M059J (cell line): ENCODE measurements around the gene ZBTB46. TPM values are rescaled to one million over a fixed set of nuclear protein-coding genes. Genes with fewer than 3 reads are reported as not detected.

Experiments
- DNase-seq: peaks from one replicate; pipeline ENCODE4 v3.0.0-alpha.2; 2012; ENCODE audit warnings: low read depth
- total RNA-seq: library from RNA; depleted of rRNA; stranded (reverse); fragments of >200 nt; shearing (Covaris generic); gene quantifications from 2 replicates; pipeline ENCODE4 v1.2.3, GENCODE V29; 2014

The ZBTB46 gene
- total RNA-seq, 1 experiment from 2014 or later: 3.1 TPM

GRCh38 chr20:63706852-63707557 lies 124.1 kb downstream of the ZBTB46 start:
- peak; percentile 59 for DNase-seq

DNA sequence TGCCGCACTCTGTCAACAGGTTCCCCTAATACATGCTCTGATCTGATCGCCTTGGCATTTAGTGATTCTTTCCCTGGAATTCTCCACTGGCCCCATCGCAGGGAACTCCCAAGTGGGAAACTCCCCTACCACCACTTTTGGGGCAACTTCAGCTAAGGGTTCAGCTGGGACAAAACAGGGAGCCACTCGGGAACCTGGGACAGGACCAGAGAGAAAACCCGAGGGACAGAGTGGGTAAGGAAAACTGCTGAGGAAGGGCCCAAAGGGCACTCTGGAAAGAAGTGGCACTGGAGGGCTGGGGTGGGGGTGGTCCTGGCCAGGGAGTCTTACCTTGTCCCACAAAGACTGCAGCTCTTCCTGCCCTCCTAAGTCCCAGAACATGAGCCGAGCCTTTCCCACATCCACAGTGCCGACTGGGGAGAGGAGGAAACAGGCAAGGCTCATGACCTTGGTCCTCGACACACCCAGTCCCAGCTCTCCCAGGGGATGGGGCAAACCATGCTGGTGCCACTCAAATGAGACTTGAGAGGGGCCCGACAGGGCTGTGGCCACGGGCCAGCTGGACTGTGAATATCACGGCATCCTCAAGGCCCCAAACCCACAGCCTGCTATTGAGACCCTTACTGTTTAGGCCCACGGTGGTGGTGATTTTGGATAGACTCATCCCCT lies 124.9 kb downstream of the ZBTB46 start:
- DNase-seq: no peak

- DNase-seq: no peak
Measured at GRCh38 chr20:63705232-63706026, 125.6 kb downstream of the ZBTB46 start.

GRCh38 chr20:63704749-63705117 lies 126.3 kb downstream of the ZBTB46 start:
- no peak for DNase-seq

GRCh38 chr20:63703976-63704748 lies 126.9 kb downstream of the ZBTB46 start:
- DNase-seq: no peak

GRCh38 chr20:63703471-63703975 lies 127.5 kb downstream of the ZBTB46 start:
- DNase-seq: no peak

GRCh38 chr20:63702751-63703470 lies 128.2 kb downstream of the ZBTB46 start:
- DNase-seq: peak; percentile 11

GRCh38 chr20:63702036-63702665 lies 128.9 kb downstream of the ZBTB46 start:
- no peak for DNase-seq

DNA sequence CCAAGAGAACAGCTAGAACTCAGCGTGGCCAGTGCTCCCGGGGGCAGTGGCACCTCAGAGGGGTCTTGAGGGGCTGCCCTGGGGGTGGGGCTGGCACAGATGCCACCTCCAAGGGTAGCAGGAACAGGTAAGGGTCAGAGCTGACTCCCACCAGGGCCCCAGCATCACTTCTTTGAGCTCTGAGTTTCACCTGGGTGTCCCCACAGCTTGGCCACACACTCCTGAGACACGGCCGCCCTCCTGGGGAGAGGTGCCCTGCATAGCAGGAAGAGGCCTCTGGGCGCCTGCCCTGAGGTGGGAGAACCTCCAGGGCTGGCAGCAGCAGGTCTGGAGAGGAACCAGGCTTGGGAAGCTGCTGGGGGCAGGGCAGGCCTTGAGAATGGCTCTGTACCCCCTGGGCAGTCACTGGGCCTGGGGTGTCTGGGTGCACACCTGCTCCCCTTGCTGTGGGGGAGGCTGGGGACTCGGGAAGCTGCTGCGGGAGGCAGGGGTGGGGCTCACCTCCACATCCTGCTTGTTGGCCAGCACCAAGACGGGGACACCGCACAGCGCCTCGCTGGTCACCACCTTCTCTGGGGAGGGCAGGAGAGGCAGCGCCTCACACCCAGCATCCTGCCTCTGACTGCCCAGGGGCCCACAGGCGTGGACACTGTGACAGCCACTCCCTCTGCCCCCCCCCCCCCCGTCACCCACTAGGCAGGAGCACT lies 129.6 kb downstream of the ZBTB46 start:
- DNase-seq: no peak

GRCh38 chr20:63701051-63701328 lies 130.1 kb downstream of the ZBTB46 start:
- no peak for DNase-seq

DNA sequence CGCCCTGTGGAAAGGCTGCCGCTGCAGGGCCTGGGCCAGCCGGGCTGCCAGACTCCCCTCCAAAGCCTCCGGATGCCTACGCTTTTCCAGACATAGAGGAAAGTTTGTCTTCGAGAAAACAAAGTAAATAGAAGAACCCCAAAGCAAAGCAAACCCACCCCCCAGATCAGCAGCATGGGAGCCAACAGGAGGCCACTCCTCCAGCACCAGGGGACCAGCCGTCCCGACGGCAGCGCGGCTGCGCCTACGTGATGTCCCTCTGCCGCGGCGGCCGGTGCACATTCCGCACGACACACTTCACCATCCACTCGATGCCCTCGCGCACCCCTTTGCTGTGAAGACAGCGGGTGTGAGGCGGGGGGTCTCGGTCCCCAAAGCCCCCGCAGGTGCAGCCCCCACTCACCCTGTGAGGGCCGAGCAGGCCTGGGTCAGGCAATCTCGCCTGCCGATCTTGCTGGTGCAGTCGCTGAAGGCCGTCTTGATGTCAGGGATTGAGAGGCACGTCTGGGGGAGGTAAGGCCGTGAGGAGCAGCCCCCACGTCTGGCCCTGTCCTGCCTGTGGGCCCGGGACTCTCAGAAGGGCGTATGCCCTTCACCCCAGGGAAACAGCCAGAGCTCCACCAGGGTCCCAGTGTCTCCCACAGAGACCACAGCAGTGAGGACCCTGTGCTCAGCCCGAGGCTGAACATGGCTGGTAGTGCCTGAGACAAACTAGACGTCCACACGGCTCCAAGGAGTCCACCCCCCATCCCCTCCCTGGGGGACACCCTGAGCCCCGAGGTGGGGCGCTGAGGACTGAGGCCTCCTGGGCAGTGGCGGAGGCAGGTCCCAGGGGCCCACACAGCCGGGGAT lies 130.6 kb downstream of the ZBTB46 start:
- no peak for DNase-seq

DNA sequence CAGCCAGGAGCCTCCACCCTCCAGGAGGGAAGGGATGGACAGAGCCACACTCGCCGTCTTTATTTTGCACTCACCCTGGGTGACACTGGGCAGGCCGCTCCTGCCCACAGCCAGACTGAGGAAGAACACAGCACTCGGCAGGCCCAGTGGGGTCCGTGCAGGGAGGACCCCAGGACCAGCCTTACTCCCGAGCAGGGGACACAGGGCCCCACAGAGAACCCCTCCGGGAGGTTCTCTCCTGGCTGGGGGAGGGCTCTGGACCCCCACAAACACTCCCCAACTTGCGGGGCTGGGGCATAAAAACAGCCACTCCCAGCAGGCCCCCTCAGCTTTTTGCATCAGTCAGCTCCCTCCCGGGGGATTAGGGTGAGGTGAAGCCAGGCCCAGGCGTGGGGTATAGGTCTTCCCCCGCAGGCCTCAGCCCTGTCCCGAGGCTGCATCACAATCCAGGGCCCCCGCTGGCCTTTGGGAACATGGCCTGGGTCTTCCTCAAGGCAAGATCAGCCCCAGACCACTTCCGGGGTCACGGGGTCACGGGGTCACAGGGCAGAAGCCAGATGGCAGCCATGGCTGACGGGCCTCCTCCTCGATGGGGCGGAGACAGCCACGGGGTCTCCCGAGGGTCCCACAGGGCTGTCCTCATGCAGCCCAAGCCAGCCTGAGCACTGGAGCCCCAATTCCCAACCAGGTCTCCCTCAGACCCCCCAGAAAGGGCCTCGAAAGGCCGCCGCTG lies 131.4 kb downstream of the ZBTB46 start:
- DNase-seq: no peak

DNA sequence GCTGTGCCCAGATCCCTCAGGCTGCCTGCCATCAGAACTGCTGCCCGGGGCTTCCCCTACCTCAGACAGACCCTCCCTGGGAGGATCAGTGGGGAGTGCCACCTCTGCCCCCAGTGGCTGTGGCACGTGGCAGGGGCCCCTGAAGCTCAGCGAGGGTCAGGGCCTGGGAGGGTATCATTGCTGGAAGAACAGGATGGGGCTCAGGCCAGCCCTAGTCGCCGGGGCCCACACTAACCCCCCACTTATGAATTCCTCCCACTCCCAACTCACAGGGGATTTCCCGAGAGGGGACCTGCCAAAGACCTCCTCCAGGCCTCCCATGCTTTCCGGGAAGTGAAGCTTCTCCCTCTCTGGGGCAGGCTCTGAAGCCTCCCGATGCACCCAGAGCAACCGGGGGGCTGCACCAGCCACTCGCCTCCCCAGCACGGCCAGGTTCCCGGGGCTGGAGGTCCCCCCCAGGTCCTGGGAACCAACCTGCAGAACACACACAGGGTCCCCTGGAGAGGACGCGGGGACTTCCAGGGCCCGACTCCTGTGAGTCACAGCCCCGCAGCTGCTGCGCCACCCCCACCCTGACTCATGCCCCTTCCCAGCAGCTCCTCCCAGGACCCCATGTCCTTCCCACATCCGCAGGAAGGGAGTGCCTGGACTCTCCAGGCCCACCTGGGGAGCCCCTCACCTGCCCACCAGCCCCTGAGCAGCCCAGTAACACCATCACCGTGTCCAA lies 132.2 kb downstream of the ZBTB46 start:
- peak; percentile 95 for DNase-seq

DNA sequence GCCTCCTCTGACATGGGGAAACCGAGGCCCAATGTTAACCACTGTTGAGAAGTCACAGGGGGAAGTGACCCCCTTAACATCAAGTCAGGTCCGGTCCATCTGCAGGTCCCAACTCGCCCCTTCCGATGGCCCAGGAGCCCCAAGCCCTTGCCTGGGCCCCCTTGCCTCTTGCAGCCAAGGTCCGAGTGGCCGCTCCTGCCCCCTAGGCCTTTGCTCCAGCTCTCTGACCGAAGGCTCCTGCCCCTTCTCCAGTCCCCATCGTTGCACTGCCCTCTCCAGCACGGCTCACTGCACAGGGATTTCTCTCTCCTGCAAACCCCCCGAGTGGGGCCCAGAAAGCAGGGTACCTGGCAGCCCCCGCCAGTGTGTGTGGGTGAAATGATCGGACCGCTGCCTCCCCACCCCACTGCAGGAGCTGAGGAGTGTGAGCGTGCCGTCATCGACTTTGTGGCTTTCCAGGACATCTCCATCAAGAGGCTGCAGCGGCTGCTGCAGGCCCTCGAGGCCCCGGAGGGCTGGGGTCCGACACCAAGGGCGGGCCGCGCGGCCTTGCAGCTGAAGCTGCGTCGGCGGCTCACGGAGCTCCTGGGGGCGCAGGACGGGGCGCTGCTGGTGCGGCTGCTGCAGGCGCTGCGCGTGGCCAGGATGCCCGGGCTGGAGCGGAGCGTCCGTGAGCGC lies 133.1 kb downstream of the ZBTB46 start:
- DNase-seq: no peak

DNA sequence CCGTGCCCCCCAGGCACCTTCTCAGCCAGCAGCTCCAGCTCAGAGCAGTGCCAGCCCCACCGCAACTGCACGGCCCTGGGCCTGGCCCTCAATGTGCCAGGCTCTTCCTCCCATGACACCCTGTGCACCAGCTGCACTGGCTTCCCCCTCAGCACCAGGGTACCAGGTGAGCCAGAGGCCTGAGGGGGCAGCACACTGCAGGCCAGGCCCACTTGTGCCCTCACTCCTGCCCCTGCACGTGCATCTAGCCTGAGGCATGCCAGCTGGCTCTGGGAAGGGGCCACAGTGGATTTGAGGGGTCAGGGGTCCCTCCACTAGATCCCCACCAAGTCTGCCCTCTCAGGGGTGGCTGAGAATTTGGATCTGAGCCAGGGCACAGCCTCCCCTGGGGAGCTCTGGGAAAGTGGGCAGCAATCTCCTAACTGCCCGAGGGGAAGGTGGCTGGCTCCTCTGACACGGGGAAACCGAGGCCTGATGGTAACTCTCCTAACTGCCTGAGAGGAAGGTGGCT lies 133.7 kb downstream of the ZBTB46 start:
- DNase-seq: no peak

DNA sequence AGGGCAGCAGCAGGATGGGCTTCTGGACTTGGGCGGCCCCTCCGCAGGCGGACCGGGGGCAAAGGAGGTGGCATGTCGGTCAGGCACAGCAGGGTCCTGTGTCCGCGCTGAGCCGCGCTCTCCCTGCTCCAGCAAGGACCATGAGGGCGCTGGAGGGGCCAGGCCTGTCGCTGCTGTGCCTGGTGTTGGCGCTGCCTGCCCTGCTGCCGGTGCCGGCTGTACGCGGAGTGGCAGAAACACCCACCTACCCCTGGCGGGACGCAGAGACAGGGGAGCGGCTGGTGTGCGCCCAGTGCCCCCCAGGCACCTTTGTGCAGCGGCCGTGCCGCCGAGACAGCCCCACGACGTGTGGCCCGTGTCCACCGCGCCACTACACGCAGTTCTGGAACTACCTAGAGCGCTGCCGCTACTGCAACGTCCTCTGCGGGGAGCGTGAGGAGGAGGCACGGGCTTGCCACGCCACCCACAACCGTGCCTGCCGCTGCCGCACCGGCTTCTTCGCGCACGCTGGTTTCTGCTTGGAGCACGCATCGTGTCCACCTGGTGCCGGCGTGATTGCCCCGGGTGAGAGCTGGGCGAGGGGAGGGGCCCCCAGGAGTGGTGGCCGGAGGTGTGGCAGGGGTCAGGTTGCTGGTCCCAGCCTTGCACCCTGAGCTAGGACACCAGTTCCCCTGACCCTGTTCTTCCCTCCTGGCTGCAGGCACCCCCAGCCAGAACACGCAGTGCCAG lies 134.3 kb downstream of the ZBTB46 start, which contains the start of gene TNFRSF6B:
Gene TNFRSF6B, plus strand, starts transcription at position 25 of the 729 bp plus-strand sequence. Its CDS starts 116 bp downstream, at position 141.
- no peak for DNase-seq
